Activated naive CD4-positive, alpha-beta T cell treated with Interleukin-2 at 50 U/mL for 16 hours (primary cell): ENCODE data around the gene VDR.

Experiments
- DNase-seq: peaks from one replicate; pipeline ENCODE4 v3.0.0-alpha.2; 2020

VDR gene

DNA sequence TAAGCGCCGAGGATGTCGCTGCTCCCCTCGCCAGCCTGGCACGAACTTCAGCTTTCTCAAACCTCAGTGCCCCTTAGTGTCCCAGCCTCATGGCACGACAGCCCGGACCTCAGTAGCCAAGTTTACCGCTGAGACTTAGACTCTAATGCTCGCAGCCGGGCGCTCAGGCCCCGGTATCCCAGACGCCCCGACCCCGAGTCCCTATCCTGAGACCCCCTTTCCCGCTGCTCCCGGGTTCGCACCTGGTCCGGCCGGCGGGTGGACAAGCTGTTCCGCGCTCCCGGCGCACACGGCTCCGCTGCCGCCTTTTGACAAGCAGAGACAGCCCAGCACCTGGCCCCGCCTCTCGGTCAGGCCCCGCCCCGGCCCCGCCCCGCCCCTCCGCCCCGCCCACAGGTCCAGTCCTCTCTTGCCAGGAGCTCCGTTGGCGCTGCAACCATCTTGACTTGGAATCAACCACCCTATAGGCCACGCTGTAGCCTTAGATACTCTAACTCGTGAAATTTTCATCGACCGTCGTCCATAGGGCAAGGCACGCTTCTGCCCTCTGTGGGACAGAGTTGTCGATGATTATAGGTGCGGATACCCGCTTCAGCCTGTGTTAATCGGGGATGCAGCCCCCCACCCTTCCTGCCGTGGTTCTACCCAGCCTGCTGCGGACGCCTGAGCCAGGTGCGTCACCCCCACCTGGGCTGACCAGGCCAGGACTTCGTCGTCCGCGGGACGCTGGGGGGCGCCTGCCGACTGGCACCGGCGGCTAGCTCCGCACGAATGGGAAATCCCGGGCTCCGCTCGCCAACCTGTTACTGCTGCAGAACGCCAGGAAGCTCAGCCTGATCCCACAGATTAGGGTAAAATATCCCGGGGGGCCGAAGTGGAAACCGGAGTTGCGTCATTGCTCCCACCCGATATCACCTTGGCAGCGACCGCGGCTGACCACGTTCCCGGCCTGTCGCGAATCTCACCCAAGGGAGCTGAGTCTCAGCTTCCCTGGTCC is at the start of gene VDR:
Gene VDR (minus strand): TSS at position 282 of the 997 bp plus-strand sequence. CDS start 25,881 bp downstream, outside the sequence.
- DNase-seq: peak; percentile 76

DNA sequence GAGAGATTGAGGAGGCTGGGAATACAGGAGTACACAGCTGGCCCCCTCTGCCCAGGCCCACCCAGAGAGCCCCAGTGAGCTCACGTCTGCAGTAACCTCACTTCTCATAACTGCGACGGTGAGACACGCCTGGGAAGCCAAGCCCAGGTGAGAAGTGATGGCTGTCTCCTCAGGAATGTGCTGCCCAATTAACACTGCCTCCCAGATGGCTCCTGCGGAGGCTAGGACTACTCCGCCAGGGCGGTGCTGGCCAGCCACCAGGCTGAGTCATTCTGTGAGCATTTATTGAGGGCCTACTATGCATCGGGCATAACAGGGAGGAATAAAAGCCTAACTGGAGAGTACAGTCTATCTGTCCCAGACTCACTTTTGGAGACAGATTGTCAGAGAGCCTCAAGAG is 49.3 kb upstream of the VDR start:
- DNase-seq: no peak

DNA sequence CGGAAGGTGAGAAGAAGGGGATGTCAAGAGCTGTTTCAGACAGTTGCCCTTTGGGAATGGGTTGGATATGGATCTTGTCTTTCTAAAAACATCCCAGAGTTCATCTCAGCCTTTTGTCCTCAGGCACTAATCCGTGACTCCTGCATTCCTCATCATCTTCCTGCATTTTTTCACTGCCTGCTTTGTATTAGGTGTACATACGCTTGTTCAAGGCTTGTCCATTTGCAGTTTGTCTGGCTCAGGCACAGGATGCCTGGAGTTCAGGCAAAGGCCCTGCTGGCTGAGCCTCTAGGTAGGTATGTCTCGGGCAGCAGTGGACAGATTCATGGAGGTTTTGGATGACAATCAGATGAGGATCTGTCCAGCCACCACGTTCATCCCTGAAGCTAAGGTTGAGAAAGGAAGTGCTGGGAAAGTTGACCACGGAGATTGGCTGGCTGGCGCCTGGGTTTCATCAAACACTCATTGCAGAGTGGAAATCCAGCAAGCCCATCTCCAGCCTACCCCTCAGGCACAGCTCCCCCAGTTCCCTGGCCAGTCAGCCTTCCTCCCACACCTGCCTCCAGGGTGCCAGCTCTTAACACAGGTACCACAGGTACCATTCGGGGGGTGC is 46.2 kb upstream of the VDR start:
- DNase-seq: no peak

DNA sequence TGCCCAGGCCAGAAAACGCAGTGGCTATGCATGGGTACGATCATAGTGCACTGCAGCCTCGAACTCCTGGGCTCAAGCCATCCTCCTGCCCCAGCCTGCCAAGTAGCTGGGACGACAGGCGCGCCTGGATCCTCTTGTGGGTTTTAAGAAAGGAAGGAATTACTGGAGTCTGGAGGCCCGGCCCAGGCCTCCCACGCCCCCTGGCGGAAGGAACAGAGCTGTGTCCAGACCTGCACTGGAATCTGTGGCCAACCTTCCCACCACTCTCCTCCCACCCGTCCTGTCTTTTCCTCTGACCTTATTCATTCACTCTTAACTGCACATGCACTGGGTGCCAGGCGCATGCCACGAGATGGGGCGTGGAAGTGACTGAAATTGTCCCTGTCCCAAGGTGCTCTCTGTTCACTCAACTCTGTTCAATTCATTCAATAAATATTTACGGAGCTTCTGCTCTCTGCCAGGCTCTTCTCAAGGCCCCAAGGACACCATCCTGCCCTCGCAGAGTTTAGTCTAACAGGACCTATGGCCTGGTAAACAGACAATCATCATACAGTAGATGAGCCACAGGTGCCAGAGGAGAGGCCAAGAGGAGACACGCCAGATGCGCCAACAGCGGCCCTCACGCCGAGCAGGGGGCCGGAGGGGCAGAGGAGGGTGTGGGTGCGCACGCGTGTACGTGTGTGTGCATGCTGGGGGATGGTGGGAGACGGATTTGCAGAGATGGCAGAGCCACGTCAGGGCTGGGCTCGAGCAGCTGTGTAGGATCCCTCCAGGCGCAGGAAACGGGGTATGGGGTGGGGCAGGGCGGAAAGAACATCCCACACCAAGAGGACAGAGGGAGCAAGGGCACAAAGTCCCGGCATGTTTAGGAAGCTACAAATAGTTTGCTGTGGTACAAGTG is 44.9 kb upstream of the VDR start:
- DNase-seq: peak; percentile 53

DNA sequence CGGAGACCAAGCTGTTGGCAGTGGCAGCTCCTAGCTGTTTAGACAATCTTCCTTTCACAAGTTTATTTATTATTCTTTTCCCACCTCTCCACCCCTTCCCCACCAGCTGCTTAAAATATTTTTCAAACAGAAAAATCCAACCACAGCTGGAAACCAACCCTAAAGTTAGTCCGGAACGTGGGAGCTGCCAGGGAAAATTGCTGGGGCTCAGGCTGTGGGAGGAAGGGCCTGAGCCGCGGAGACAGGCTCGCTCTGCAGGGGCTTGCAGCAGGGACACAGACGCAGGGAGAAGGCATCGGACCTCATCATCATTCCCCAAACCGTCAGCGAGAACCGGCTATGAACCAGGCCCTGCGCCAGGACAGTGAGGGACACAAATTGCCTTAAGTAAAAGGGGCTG is 42.5 kb upstream of the VDR start:
- no peak for DNase-seq

DNA sequence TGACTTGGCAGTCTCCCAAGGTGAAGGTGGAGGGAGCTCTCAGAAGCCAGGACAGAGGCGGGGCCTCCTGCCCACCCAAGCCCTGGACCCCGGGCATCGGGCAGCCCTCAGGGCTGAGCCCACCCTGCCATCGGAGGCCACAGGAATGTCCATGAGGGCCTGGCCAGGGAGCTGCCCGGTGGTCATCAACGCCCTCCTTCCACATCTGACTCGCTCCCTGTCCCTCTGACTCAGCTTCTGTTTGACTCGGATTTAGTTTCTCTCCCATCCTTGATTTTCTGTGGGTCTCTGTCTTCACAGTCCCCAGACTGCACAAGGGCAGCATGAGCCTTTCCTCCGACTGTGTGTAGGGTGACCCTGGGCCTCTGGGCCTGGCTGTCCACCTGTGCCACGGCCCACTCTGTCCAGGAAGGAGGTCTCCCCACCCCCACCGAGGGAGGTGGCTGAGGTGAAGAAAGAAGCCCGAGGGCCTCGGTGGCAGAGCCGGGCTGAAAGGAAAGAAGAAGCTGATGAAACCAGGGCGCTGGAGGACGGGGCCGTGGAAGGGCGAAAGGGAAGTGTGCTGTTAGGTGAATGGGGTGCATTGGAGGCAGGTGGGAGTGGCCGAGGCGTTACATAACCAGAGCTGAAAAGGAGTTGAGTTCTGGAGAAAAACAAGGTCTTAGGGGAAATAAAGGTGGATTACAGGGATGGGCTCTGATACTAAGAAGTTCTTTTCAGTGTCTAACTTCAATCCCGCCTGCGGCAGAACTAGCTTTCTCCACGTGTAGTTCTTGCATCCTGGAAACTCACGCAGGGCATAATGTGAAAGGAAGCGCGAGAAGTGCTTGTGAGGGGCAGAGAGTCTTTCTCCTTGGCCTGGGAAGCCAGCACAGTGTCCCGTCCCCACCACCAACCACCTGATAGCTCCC is 41.9 kb upstream of the VDR start:
- no peak for DNase-seq

DNA sequence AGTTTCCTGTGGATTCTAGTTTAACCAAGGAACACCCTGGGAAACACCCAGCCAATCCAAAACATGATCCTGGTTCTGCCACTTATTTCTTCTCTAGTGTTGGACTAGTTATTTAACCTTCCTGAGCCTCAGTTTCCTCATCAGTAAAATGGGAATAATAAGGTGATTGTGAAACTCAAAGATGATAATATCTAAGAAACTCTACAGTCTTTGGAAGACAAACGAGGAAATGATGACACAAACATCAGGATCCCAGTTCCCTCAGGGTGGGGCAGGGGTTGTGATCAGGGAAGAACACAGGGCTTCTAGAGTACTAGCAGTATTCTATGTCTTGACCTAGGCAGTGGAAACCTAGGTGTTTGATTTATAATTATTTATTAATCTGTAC is 40.5 kb upstream of the VDR start:
- DNase-seq: no peak

DNA sequence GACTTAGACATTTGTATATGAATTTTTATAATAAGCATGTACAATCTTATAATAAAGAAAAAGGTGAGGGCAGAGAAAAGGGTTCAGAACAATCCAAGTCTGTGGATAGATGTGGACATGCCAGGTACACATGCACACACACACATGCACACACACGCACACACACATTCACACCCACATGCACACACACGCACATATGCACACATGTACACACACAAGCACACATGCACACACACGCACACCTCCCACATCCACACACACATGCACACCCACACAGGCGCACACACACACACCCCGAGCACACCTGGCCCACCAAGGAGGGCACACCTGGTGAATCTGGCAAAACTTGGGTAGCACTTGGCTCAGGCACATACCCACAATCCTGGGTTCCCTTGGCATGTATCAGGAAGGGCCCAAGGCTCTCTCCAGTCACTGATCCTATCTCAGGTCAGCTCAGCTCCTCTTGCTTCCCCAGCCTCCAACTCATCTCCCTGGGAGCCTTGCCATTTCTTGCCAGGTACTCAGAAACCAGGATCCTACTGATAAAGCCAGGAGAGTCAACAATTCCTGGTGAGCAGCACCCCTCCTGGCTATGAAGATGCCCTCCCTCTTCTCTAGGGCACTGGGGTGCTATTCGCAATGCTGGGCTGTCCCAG is 40.0 kb upstream of the VDR start:
- DNase-seq: no peak

DNA sequence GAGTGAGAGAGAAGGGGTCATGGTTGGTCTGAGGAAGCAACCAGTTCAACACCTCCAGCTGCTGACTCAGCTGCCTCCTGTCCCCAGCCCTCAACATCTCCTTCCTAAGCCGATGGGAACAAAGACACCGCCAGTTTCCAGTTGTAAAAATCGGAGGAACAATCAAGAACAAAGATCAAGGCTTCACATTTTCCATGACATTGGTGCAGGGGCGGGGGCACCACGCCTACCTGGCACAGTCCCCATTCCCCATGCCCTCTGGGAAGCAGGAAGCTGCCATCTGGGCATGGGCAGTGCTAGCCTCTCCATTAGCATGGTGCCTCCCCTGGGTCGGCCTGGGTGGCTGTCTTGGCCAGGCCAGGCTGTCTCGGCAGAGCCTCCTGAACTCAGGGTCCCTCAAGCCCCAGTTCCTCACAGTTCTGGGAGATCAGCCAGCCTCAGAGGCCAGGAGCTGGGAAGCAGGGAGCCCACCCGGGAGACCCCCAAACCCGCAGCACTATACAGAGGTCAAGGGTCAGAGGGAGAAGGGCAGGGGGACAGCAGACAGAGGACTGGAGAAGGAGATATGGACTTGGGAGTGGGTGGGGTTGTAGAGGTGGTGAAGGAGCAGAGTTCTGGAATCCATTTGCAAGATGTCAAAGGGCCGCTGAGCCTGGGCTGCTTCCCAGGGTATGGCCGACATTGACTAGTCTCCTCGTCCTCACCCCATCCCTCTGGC is 39.0 kb upstream of the VDR start:
- DNase-seq: no peak

DNA sequence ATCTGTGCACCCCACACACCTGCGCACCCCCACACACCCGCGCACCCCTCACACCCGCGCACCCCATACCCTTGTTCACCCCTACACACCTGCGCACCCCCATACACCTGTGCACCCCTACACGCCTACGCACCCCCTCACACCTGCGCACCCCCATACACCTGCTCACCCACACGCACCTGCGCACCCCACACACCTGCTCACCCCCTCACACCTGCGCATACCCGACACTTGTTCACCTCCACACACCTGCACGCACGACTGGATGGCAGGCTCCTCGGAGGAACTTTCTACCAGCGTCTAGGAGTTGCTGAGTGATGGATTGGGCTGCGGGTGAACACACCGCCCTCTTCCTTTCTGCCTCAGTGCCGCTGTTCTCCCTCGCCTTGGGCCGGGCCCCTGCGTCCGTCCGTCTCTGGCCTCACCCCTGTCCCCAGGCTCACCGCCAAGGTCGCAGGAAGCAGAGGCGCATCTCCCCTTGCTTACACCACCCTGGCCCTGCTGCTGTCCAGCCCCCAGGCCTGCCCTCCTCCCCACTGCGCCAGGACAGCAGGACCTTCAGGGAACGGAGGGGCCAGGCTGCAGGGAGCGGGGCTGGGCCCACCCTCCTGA is 37.9 kb upstream of the VDR start:
- DNase-seq: no peak

DNA sequence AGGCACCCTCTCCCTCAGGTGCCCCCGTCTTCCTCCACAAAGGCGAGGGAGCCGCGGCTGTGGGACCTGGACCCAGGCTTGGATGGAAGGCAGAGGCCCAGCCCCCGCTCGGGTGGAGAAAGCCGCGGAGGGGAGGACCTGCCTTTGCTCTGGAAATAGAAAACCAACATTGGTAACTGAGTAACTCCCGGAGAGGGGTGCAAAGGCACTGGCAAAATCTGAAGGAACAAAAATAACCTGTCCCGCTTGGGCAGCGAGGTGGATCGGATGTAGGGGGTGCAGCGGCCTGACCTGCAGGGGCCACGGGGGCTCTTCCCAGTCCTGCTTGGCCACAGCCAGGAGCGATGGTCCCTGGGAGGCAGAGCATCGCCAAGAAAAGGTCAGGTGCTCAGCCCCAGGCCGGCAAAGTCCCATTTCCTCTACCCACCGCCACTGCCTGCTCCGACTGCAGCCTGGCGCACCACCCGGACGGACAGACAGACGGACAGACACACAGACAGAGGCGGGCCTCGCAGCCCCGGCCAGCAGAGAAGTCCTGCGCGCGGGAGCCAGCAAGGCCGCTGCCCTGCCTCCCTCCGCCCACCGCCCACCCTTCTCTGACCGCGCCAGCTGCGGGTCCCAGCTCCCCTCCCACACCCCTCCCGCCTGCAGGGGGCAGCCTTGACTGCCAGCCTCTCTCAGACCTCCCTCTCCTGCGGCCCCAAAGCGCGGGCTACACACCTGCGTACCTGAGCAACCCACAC is 37.2 kb upstream of the VDR start:
- peak; percentile 42 for DNase-seq

DNA sequence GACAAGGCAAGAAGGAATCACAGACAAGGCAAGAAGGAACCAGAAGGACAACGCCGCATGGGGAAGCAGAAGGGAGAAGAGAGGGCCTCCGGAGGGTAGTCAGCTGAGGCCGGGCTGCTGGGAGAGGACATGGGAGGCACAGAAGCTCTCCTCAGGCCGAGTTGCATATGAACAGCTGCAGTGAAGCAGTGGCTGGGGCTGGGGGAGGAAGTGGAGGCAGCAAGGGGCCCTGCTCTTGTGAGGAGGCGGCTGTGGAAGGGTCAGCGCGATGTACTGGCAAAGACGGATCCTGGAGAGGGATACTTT is 36.6 kb upstream of the VDR start:
- no peak for DNase-seq

DNA sequence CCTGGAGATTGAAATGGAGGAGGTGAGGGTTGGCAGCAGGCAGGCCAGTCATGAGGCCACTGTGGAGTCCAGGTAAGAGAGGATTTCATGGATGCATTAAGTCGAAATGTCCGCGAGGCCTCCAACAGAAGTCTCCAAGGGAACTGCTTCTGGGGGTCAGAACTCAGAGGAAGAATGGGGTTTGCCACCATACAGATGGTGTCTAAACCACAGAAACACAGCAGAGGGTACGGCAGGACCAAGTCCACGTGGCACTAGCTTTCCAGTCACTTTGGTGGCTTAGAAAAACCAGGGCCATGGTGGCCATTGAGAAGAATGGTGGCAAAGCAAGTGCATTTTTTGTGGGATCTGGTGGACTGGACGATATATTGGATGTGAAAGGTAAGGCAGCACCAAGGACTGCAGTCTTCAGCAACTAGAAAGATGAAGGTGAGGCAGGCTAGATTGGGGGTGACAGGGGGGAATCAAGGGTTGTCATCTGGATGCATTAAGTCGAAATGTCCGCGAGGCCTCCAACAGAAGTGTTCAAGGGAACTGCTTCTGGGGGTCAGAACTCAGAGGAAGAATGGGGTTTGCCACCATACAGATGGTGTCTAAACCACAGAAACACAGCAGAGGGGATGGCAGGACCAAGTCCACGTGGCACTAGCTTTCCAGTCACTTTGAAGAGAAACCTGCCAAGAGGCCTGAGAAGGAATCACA is 36.1 kb upstream of the VDR start:
- DNase-seq: no peak

DNA sequence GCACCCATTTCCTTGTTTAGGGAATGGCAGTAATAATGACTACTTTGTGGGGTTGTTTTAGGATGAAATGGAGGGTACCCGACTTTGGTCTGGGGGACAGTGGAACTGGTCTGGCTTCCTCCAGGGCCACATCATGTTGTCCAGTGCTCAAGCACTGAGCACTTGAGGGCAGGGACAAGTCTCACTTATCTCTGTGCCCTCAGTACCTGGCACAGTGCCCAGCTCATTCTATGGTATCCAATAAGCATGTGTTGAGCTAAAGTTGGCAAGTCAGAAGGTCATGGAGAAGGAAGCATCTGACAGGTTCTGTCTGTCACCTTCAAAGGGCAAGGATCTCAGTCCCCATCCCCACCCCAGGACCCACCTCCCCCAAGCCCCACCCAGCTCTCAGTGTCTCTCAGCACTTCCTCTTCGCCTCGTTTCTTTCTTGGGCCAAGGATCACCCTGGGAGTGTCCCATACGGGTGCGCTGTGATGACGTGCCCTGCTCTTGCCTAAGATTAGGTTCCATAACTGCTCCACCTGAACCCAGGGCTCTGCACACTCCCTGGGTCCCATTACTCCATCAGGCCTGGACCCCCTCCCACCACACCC is 34.3 kb upstream of the VDR start:
- no peak for DNase-seq

DNA sequence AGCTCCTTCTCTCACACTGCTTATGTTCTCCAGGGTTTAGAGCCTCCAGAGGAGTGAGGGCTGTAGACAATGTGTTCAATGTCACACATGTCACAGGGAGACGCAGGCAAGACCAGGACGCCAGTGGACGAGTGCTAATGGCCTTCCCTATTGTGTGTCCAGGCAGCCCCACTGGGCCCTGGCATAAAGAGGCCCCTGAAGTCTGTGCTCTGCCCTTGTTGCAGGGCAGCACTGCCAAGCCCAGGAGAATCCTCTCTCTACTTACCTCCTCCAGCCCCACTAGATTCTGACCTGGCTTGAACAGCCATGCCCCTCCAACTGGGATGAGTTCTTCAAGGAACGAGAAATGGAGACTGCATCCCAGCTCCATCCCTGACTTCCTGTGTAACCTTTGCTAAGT is 33.8 kb upstream of the VDR start:
- no peak for DNase-seq

DNA sequence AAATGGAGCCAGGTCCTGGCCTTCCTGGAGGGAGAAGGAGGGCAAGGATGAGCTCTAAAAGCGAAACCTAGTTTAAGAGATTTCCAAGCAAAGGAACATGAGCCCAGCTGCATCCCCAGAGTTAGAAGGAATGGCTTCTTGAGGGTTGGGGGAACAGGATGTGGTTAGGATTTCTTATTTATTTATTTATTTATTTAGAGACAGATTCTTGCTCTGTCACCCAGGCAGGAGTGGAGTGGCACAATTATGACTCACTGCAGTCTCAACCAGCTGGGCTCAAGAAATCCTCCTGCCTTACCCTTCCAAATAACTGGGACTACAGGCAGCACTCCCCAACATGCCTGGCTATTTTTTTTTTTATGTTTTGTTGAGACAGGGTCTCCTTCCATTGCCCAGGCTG is 33.3 kb upstream of the VDR start:
- no peak for DNase-seq

DNA sequence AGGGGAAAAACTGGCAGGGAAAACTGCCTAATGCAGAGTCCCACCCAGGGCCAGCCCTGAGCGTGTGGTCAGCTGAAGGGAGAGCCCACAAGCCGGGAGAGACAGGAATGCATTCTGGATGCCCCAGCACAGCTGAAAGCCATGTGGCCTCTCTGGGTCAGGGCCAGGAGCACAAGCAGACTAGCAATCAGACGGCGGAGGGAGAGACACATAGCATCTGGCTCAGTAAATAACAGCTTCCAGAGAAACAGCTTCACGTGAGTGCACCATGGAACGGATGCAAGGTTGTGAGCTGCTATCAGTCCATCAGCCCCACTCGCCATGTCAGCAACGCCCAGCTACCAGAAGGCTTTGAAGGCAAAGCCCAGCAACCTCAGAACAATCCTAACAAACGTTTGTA is 30.4 kb upstream of the VDR start:
- no peak for DNase-seq

DNA sequence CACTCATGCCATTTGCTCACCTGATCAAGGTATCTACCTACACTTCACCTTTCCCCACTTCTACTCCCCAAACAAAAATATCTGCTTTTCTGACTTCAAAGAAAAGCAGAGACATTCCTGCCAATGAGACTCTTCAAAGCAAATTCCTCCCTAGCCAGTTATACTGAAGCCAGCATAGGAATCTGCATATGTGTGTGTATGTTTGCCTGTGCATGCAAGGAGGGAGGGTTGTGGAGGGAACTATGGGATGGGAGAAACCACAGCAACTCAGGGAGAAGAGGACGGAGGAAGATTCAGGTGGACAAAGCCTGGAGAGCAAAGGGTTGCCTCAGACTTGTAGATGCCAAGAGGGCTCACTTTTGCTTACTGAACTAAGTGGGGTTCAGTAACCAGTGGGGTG is 26.4 kb upstream of the VDR start:
- DNase-seq: no peak

DNA sequence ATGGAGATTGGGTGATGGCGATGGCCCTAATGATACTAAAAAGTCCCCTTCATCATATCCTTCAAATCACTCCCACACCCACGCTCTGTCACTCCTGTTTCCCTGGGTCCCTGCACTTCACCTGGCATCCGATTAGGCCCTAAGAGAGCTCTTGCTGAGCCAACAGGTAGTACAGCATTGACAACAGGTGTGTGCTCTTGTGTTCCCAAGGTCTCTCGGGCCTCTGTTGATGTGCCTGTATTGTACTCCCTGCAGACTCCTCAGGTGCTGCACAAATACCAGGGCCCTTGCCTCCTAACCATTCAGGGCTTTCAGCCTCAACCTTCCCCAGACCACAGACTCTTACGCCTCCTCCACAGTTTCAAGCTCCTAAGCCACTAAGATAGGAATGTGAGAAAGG is 25.8 kb upstream of the VDR start:
- DNase-seq: no peak
